Measurements from ENCODE around the gene ENTPD5. TPM values are rescaled to one million over a fixed set of nuclear protein-coding genes. Genes with fewer than 3 reads are reported as not detected.
"Not testable (repeated sequence)": the region's sequence is repeated elsewhere in the genome, so short reads cannot be mapped to it uniquely, and the experiment has no call there.

Gene ENTPD5
- total RNA-seq, 2 experiments from 2014 or later: 13.1 to 18.4 TPM

- no peak overlapping the region for H3K4me3 Mint-ChIP-seq
- DNase-seq (no peak), ATAC-seq (no peak)
- no peaks in the 10 kb centered on the region for H3K4me1 Mint-ChIP-seq
- H3K9me3 Mint-ChIP-seq (ENCODE audit: low read depth): no peaks in the 10 kb centered on the region
- no peaks in the 10 kb centered on the region for H3K36me3 Mint-ChIP-seq
- no peaks in the 10 kb centered on the region for H3K27me3 Mint-ChIP-seq
- H3K27ac Mint-ChIP-seq: no peak overlapping the region
- CTCF ChIA-PET: no interaction called here
Observed at GRCh38 chr14:74029136-74029535, 10.0 kb upstream of the ENTPD5 start.

GRCh38 chr14:74022346-74022745 lies 3.3 kb upstream of the ENTPD5 start:
- Mint-ChIP-seq H3K4me3 (no peak overlapping the region), H3K9me3 (ENCODE audit: low read depth) (no peaks in the 10 kb centered on the region), H3K4me1 (peaks cover 11% of the 10 kb centered on the region), H3K27ac (no peak overlapping the region), H3K27me3 (no peaks in the 10 kb centered on the region), H3K36me3 (no peaks in the 10 kb centered on the region)
- CTCF ChIA-PET: no interaction called here
- no peak for ATAC-seq
- DNase-seq: no peak

GRCh38 chr14:74019408-74020137 lies 485 bp upstream of the ENTPD5 start:
- Mint-ChIP-seq H3K4me1 (peaks cover 20% of the 10 kb centered on the region), H3K27ac (peak overlapping the region; percentile 73), H3K27me3 (no peaks in the 10 kb centered on the region), H3K36me3 (no peaks in the 10 kb centered on the region), H3K9me3 (ENCODE audit: low read depth) (no peaks in the 10 kb centered on the region), H3K4me3 (peak overlapping the region; percentile 87)
- no peak for ATAC-seq
- no peak for DNase-seq
- CTCF ChIA-PET: interaction anchor here (0.6 to 1.3 kb wide), 2 partner anchors 12 to 130 kb away, joined by 3 to 4 read pairs; no protein-coding TSS in a partner anchor

GRCh38 chr14:74018174-74018585 lies 908 bp downstream of the ENTPD5 start:
- Mint-ChIP-seq H3K27ac (peak overlapping the region; percentile 96), H3K36me3 (peaks cover 5% of the 10 kb centered on the region), H3K4me3 (peak overlapping the region; percentile 87), H3K4me1 (peaks cover 22% of the 10 kb centered on the region), H3K27me3 (no peaks in the 10 kb centered on the region), H3K9me3 (ENCODE audit: low read depth) (no peaks in the 10 kb centered on the region)
- CTCF ChIA-PET: interaction anchor here (1.3 kb wide), 2 partner anchors 13 to 56 kb away, joined by 4 to 5 read pairs; no protein-coding TSS in a partner anchor
- peak; percentile 18 for ATAC-seq
- no peak for DNase-seq

- H3K27me3 Mint-ChIP-seq: no peaks in the 10 kb centered on the region
- H3K4me3 Mint-ChIP-seq: no peak overlapping the region
- no peaks in the 10 kb centered on the region for H3K9me3 Mint-ChIP-seq (ENCODE audit: low read depth)
- peaks cover 22% of the 10 kb centered on the region for H3K4me1 Mint-ChIP-seq
- DNase-seq (no peak), ATAC-seq (no peak)
- H3K36me3 Mint-ChIP-seq: peaks cover 8% of the 10 kb centered on the region
- H3K27ac Mint-ChIP-seq: no peak overlapping the region
- CTCF ChIA-PET: interaction anchor here (0.6 kb wide), 1 partner anchor 445 kb away, joined by 3 read pairs; no protein-coding TSS in a partner anchor
Observed at GRCh38 chr14:74015963-74016362, 3.1 kb downstream of the ENTPD5 start.

- ATAC-seq: no peak
- Mint-ChIP-seq H3K4me1 (peaks cover 22% of the 10 kb centered on the region), H3K27me3 (no peaks in the 10 kb centered on the region), H3K27ac (no peak overlapping the region), H3K9me3 (ENCODE audit: low read depth) (no peaks in the 10 kb centered on the region), H3K36me3 (peaks cover 10% of the 10 kb centered on the region), H3K4me3 (no peak overlapping the region)
- CTCF ChIA-PET: no interaction called here
- no peak for DNase-seq
Observed at GRCh38 chr14:74015176-74015575, 3.9 kb downstream of the ENTPD5 start.

- Mint-ChIP-seq H3K4me3 (no peak overlapping the region), H3K4me1 (peaks cover 17% of the 10 kb centered on the region), H3K27ac (no peak overlapping the region), H3K27me3 (no peaks in the 10 kb centered on the region), H3K36me3 (peaks cover 10% of the 10 kb centered on the region), H3K9me3 (ENCODE audit: low read depth) (no peaks in the 10 kb centered on the region)
- DNase-seq (no peak), ATAC-seq (no peak)
- CTCF ChIA-PET: no interaction called here
Observed at GRCh38 chr14:74014299-74014698, 4.8 kb downstream of the ENTPD5 start.

- no peaks in the 10 kb centered on the region for H3K27me3 Mint-ChIP-seq
- H3K4me1 Mint-ChIP-seq: peaks cover 2% of the 10 kb centered on the region
- CTCF ChIA-PET: interaction anchor here (0.8 to 0.9 kb wide), 2 partner anchors 21 to 249 kb away, joined by 3 read pairs; a partner anchor contains a TSS
- no peak for DNase-seq
- H3K4me3 Mint-ChIP-seq: no peak overlapping the region
- ATAC-seq: no peak
- H3K27ac Mint-ChIP-seq: no peak overlapping the region
- no peaks in the 10 kb centered on the region for H3K9me3 Mint-ChIP-seq (ENCODE audit: low read depth)
- H3K36me3 Mint-ChIP-seq: peaks cover 15% of the 10 kb centered on the region
Observed at GRCh38 chr14:74008843-74009499, 10.1 kb downstream of the ENTPD5 start.

- CTCF ChIA-PET; H3K4me3 Mint-ChIP-seq; DNase-seq; H3K4me1 Mint-ChIP-seq; ATAC-seq; H3K27ac Mint-ChIP-seq; H3K9me3 Mint-ChIP-seq (ENCODE audit: low read depth); H3K27me3 Mint-ChIP-seq: not testable (repeated sequence)
- peaks cover 11% of the 10 kb centered on the region for H3K36me3 Mint-ChIP-seq
Observed at GRCh38 chr14:74005664-74006063, 13.4 kb downstream of the ENTPD5 start.

- no peaks in the 10 kb centered on the region for H3K4me1 Mint-ChIP-seq
- DNase-seq: no peak
- CTCF ChIA-PET: no interaction called here
- no peak for ATAC-seq
- no peak overlapping the region for H3K4me3 Mint-ChIP-seq
- no peaks in the 10 kb centered on the region for H3K9me3 Mint-ChIP-seq (ENCODE audit: low read depth)
- no peaks in the 10 kb centered on the region for H3K27me3 Mint-ChIP-seq
- peaks cover 8% of the 10 kb centered on the region for H3K36me3 Mint-ChIP-seq
- H3K27ac Mint-ChIP-seq: no peak overlapping the region
Observed at GRCh38 chr14:73998726-73999125, 20.4 kb downstream of the ENTPD5 start.

- Mint-ChIP-seq H3K4me3 (no peak overlapping the region), H3K27ac (no peak overlapping the region), H3K9me3 (ENCODE audit: low read depth) (no peaks in the 10 kb centered on the region), H3K4me1 (no peaks in the 10 kb centered on the region), H3K27me3 (no peaks in the 10 kb centered on the region), H3K36me3 (peaks cover 5% of the 10 kb centered on the region)
- no peak for DNase-seq
- ATAC-seq: no peak
- CTCF ChIA-PET: no interaction called here
Observed at GRCh38 chr14:73997944-73998447, 21.1 kb downstream of the ENTPD5 start.

GRCh38 chr14:73997108-73997943 lies 21.8 kb downstream of the ENTPD5 start:
- H3K4me3 Mint-ChIP-seq: no peak overlapping the region
- H3K27me3 Mint-ChIP-seq: no peaks in the 10 kb centered on the region
- ATAC-seq (no peak), DNase-seq (no peak)
- CTCF ChIA-PET: no interaction called here
- no peak overlapping the region for H3K27ac Mint-ChIP-seq
- H3K9me3 Mint-ChIP-seq (ENCODE audit: low read depth): no peaks in the 10 kb centered on the region
- H3K36me3 Mint-ChIP-seq: peaks cover 4% of the 10 kb centered on the region
- no peaks in the 10 kb centered on the region for H3K4me1 Mint-ChIP-seq

- CTCF ChIA-PET: no interaction called here
- Mint-ChIP-seq H3K4me1 (no peaks in the 10 kb centered on the region), H3K4me3 (no peak overlapping the region), H3K27me3 (no peaks in the 10 kb centered on the region), H3K9me3 (ENCODE audit: low read depth) (no peaks in the 10 kb centered on the region), H3K27ac (no peak overlapping the region), H3K36me3 (peaks cover 4% of the 10 kb centered on the region)
- DNase-seq (no peak), ATAC-seq (no peak)
Observed at GRCh38 chr14:73996731-73997107, 22.4 kb downstream of the ENTPD5 start.

Data from activated CD8-positive, alpha-beta memory T cell treated with anti-CD3 and anti-CD28 coated beads, Interleukin-2, amount 10 ng/mL, durations not matched to agents 7 days and 5 days (primary cell).